ENCODE data around the gene KNOP1. TPM values are rescaled to one million over a fixed set of nuclear protein-coding genes. Genes with fewer than 3 reads are reported as not detected.
"Not testable (repeated sequence)": the region's sequence is repeated elsewhere in the genome, so short reads cannot be mapped to it uniquely, and the experiment has no call there.

Gene KNOP1
- total RNA-seq, 1 donor, result 10.1 TPM

- Histone ChIP-seq H4K20me1 (ENCODE audit: insufficient read depth, low read length) (no peaks in the 10 kb centered on the region), H3K4me3 (ENCODE audit: insufficient read depth, low read length) (no peak overlapping the region), H3K9me3 (ENCODE audit: low read depth, low read length) (no peaks in the 10 kb centered on the region), H2AFZ (ENCODE audit: low read length) (no peak overlapping the region), H3K27me3 (ENCODE audit: insufficient read depth, low read length) (no peaks in the 10 kb centered on the region), H3K27ac (ENCODE audit: low read depth, low read length) (no peak overlapping the region), H3K4me1 (ENCODE audit: insufficient read depth, low read length) (no peaks in the 10 kb centered on the region), H3K4me2 (ENCODE audit: insufficient read depth, low read length) (no peak overlapping the region), H3K79me2 (ENCODE audit: insufficient read depth, low read length) (no peaks in the 10 kb centered on the region), H3K36me3 (ENCODE audit: insufficient read depth, low read length) (peaks cover 41% of the 10 kb centered on the region)
- no peak for DNase-seq (ENCODE audit: insufficient read length, low spot score, missing footprints)
- TF ChIP-seq, protein P1, sequence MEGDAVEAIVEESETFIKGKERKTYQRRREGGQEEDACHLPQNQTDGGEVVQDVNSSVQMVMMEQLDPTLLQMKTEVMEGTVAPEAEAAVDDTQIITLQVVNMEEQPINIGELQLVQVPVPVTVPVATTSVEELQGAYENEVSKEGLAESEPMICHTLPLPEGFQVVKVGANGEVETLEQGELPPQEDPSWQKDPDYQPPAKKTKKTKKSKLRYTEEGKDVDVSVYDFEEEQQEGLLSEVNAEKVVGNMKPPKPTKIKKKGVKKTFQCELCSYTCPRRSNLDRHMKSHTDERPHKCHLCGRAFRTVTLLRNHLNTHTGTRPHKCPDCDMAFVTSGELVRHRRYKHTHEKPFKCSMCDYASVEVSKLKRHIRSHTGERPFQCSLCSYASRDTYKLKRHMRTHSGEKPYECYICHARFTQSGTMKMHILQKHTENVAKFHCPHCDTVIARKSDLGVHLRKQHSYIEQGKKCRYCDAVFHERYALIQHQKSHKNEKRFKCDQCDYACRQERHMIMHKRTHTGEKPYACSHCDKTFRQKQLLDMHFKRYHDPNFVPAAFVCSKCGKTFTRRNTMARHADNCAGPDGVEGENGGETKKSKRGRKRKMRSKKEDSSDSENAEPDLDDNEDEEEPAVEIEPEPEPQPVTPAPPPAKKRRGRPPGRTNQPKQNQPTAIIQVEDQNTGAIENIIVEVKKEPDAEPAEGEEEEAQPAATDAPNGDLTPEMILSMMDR (IDR thresholded peaks at IDR 0.05; ENCODE audit: extremely low read depth, low read depth, low read length), result no peak
These were observed 32.9 kb downstream of the KNOP1 start for GRCh38 chr16:19685176-19685575.

GRCh38 chr16:19683453-19684236, 34.4 kb downstream of the KNOP1 start:
- H3K79me2 ChIP-seq (ENCODE audit: insufficient read depth, low read length), result no peaks in the 10 kb centered on the region
- H3K27ac ChIP-seq (ENCODE audit: low read depth, low read length), result no peak overlapping the region
- no peaks in the 10 kb centered on the region for H3K9me3 ChIP-seq (ENCODE audit: low read depth, low read length)
- no peaks in the 10 kb centered on the region for H3K4me1 ChIP-seq (ENCODE audit: insufficient read depth, low read length)
- H3K4me2 ChIP-seq (ENCODE audit: insufficient read depth, low read length), result no peak overlapping the region
- no peaks in the 10 kb centered on the region for H4K20me1 ChIP-seq (ENCODE audit: insufficient read depth, low read length)
- TF ChIP-seq, protein P1 (IDR thresholded peaks at IDR 0.05; ENCODE audit: extremely low read depth, low read depth, low read length), result no peak
- no peaks in the 10 kb centered on the region for H3K27me3 ChIP-seq (ENCODE audit: insufficient read depth, low read length)
- DNase-seq (ENCODE audit: insufficient read length, low spot score, missing footprints), result no peak
- H3K36me3 ChIP-seq (ENCODE audit: insufficient read depth, low read length), result peaks cover 43% of the 10 kb centered on the region
- H3K4me3 ChIP-seq (ENCODE audit: insufficient read depth, low read length), result no peak overlapping the region
- no peak overlapping the region for H2AFZ ChIP-seq (ENCODE audit: low read length)

DNA sequence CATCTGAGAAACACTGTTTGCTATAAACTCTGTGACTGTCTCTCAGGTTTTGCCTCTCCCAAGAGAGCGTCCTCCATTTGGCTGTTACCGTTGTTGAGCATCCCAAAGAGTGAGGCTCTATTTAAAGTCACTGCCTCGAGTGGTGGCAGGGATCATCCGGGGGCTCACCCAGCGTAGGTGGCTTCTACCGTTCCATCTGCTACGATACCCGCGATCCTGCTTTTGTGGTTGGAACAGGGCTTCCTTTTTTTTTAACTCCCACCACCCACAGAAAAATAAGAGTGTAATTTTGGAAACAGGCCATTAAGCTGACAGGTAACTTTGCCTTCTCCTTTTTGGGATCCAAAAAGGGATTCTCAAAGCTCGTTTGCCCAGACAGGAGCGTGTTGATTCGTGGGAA, 36.4 kb downstream of the KNOP1 start:
- H3K9me3 ChIP-seq (ENCODE audit: low read depth, low read length), result no peaks in the 10 kb centered on the region
- no peaks in the 10 kb centered on the region for H3K27me3 ChIP-seq (ENCODE audit: insufficient read depth, low read length)
- peaks cover 50% of the 10 kb centered on the region for H3K36me3 ChIP-seq (ENCODE audit: insufficient read depth, low read length)
- H3K4me2 ChIP-seq (ENCODE audit: insufficient read depth, low read length), result no peak overlapping the region
- no peak for DNase-seq (ENCODE audit: insufficient read length, low spot score, missing footprints)
- TF ChIP-seq, protein P1 (IDR thresholded peaks at IDR 0.05; ENCODE audit: extremely low read depth, low read depth, low read length), result no peak
- no peak overlapping the region for H2AFZ ChIP-seq (ENCODE audit: low read length)
- no peaks in the 10 kb centered on the region for H3K4me1 ChIP-seq (ENCODE audit: insufficient read depth, low read length)
- H3K79me2 ChIP-seq (ENCODE audit: insufficient read depth, low read length), result no peaks in the 10 kb centered on the region
- no peak overlapping the region for H3K4me3 ChIP-seq (ENCODE audit: insufficient read depth, low read length)
- H4K20me1 ChIP-seq (ENCODE audit: insufficient read depth, low read length), result peaks cover under 1% of the 10 kb centered on the region
- H3K27ac ChIP-seq (ENCODE audit: low read depth, low read length), result no peak overlapping the region

DNA sequence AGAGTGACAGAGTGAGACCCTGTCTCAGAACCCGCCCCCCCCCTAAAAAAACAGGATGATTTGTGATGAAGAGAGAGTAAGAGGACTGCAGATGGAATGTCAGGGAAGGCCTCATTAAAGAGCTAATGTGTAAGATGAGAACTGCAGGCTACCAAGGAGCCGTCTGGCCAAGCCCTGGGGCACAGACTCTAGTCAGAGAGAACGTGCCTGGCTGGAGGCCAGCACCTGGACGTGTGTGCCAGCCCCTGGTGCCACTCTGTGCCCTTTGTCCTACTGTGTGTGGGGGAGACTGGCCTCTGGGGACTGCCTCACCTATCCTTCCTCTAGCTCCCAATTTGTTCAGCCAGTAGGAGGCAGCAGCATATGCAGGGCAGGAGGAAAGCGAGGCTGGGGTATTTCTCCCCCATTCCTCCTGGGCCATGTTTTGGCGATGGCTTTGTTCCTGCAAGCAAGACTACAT, 37.1 kb downstream of the KNOP1 start:
- no peak for DNase-seq (ENCODE audit: insufficient read length, low spot score, missing footprints)
- Histone ChIP-seq H2AFZ (ENCODE audit: low read length) (no peak overlapping the region), H3K36me3 (ENCODE audit: insufficient read depth, low read length) (peaks cover 49% of the 10 kb centered on the region), H3K27me3 (ENCODE audit: insufficient read depth, low read length) (no peaks in the 10 kb centered on the region), H3K9me3 (ENCODE audit: low read depth, low read length) (no peaks in the 10 kb centered on the region), H3K4me2 (ENCODE audit: insufficient read depth, low read length) (no peak overlapping the region), H3K27ac (ENCODE audit: low read depth, low read length) (no peak overlapping the region), H3K4me1 (ENCODE audit: insufficient read depth, low read length) (no peaks in the 10 kb centered on the region), H3K79me2 (ENCODE audit: insufficient read depth, low read length) (no peaks in the 10 kb centered on the region), H4K20me1 (ENCODE audit: insufficient read depth, low read length) (peaks cover 3% of the 10 kb centered on the region), H3K4me3 (ENCODE audit: insufficient read depth, low read length) (no peak overlapping the region)
- TF ChIP-seq, protein P1 (IDR thresholded peaks at IDR 0.05; ENCODE audit: extremely low read depth, low read depth, low read length), result no peak

- peaks cover 42% of the 10 kb centered on the region for H3K36me3 ChIP-seq (ENCODE audit: insufficient read depth, low read length)
- not testable (repeated sequence) for H3K4me2 ChIP-seq (ENCODE audit: insufficient read depth, low read length); H3K79me2 ChIP-seq (ENCODE audit: insufficient read depth, low read length); H3K27ac ChIP-seq (ENCODE audit: low read depth, low read length); H3K4me1 ChIP-seq (ENCODE audit: insufficient read depth, low read length); H3K27me3 ChIP-seq (ENCODE audit: insufficient read depth, low read length); DNase-seq (ENCODE audit: insufficient read length, low spot score, missing footprints); H4K20me1 ChIP-seq (ENCODE audit: insufficient read depth, low read length); H3K9me3 ChIP-seq (ENCODE audit: low read depth, low read length); H3K4me3 ChIP-seq (ENCODE audit: insufficient read depth, low read length); H2AFZ ChIP-seq (ENCODE audit: low read length)
These were observed 38.7 kb downstream of the KNOP1 start for GRCh38 chr16:19679281-19679680.

Measured in osteoblast (primary cell).